HG03025 (cell line): Measurements from ENCODE around the gene ZDHHC11B.
"Not testable (repeated sequence)": the region's sequence is repeated elsewhere in the genome, so short reads cannot be mapped to it uniquely, and the experiment has no call there.

Source experiments
- ATAC-seq: cut with Tn5 transposase; IDR thresholded peaks from one replicate; pipeline ENCODE4 v1.9.1; 2021; ENCODE audit warnings: mild to moderate bottlenecking, moderate library complexity; ENCODE audit not compliant: unreplicated experiment, low FRiP score

ZDHHC11B gene

GRCh38 chr5:770585-770984 lies 13.9 kb downstream of the ZDHHC11B start:
- not testable (repeated sequence) for ATAC-seq

DNA sequence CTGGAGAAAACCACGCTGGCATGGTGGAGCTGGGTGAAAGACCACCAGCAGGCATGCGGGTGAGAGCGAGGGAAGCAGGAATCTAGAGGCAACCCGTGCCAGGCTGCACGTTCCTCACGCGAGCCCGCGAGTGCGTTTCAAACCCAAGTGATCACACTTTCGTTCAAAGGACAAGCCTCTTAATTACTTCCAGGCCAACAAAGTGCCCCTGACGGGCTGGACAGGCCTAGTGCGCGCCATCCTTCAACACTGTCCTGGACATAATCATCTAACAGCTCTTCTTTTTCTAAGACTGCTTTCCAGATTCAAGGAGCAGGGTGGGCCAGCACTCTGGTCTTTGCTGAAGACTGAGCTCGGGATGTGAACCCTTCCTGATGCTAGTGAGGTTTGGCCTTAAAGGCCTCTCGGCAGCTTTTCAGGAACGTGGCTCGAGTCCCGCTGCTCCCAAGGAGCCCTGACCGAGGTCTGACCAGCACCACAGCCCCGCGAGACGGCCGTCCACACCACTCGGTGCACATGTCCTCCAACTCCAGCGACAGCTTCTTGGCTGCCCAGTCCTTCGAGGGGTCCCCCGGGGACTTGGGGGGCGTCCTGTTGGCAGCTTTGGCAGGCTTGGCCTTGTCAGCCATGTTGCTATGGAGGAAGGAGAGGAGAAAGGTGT lies 14.9 kb downstream of the ZDHHC11B start:
- not testable (repeated sequence) for ATAC-seq

DNA sequence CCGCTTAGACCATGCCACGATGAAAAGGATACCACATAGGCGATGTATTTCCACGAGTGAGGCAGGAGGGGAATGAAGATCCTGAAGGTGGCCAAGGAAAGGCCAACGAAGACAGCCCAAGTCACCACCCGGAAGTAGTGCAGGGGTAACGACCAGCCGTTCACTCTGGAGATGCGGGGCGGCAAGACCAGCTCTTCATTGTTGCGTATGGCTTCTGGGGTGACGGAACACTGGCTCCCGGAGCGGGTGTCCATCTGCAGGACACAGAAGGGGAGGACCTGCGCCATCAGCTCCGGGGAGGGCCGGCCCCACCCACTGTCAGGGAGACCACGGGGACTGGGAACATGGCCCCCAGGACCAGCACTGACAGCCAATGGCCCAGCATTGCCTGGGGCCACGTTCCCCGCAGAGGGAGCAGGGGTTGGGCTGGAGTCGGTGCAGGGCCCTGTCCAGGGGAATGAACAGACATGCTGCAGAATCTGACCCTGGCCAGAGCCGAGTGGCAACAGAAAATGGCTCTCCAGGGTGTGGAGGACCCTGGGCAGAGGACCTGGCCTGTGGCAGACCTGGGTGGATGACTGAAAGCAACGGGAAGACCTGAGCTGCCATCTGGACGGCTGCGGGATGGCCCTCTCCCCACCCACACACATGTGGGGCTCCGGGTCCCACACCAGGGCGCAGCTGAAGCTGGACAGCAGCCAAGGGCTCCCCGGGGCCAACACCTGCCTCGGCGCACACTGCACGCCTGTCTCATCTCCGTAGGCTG lies 17.7 kb downstream of the ZDHHC11B start:
- ATAC-seq = no peak

GRCh38 chr5:765948-766631 lies 18.4 kb downstream of the ZDHHC11B start:
- no peak for ATAC-seq

DNA sequence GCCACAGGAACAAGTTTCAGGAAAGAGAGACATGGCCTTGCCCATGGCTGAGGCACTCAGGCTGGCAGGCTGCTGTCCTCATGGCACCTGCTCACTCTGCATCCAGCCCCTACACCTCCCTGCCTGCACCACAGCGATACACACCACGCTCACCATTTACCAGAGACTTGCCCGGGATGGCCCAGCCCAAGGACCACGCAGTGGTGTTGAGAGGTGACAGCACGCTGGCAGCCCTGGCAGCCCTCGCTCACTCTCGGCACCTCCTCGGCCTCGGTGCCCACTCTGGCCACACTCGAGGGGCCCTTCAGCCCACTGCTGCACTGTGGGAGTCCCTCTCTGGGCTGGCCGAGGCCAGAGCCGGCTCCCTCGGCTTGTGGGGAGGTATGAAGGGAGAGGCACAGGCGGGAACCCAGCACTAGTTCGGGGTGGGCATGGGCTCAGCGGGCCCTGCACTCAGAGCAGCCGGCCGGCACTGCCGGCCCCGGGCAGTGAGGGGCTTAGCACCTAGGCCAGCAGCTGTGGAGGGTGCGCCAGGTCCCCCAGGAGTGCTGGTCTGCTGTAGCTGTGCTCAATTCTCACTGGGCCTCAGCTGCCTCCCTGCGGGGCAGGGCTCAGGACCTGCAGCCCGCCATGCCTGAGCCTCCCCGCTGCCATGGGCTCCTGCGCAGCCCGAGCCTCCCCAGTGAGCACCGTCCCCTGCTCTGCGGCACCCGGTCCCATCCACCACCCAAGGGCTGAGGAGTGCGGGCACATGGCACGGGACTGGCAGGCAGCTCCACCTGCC lies 20.3 kb downstream of the ZDHHC11B start:
- ATAC-seq = no peak

GRCh38 chr5:763397-763796 lies 21.1 kb downstream of the ZDHHC11B start:
- no peak for ATAC-seq

- ATAC-seq = not testable (repeated sequence)
Measured at GRCh38 chr5:762996-763395, 21.5 kb downstream of the ZDHHC11B start.

GRCh38 chr5:761854-762710 lies 22.4 kb downstream of the ZDHHC11B start:
- ATAC-seq = no peak

DNA sequence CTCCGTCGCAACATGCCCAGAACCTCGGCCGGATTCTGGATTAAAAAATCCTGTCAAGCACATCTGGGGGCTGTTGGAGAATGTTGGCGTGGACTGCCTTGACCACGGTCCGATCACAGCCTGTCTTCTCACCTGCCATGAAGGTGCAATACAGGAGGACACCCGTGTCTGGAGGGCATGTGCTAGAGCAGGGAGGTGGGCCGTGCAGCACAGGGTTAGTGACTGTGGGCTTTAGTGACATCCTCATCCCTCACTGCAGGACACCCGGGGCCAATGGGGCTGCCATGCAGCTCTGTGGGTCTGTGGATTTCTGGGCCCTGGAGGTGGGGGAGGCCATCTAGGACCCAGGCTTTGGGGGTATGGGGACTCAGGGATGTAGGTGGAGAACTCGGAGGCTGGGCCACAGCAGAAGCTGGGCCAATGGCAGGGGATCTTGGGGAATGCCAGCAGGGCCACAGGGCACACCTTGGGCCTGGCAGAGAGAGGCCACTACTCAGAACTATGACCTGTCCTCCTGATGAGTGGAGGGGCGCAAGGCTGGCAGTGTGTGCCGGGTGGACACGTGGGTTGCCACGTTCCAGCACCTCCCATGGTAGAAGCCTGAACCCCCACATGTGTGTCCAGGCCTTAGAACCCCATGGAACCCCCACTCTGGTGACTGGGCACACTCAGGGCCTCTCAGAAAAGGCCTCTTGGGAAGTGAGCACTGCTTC lies 23.3 kb downstream of the ZDHHC11B start:
- ATAC-seq = no peak

- ATAC-seq = no peak
Measured at GRCh38 chr5:760363-761058, 24.0 kb downstream of the ZDHHC11B start.

DNA sequence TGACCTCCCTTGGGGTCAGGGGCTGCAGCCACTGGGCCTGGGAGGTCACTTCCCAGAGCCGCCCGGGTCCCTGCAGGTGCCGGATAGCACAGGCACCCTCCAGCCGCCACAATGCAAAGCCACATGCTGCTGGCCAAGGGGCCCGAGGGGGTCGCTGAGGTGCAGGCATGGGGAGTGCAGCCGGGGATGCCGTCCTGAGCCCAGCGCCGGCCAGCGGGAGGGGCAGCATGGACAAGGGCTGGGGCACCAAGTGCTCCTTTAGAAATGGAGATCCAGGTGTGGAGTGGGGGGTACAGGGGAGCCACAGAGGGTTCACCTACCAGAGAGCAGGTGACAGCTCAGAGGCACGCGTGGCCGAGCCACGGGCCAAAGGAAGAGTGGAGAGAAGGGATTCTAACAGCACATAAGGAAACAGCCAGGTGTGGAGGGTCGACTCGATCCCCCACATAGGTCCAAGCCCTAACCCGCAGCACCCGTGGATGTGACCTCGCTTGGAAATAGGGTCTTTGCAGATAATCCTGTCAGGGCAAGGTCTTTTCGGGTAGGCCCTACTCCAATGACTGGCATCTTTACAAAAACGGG lies 24.7 kb downstream of the ZDHHC11B start:
- ATAC-seq = no peak

DNA sequence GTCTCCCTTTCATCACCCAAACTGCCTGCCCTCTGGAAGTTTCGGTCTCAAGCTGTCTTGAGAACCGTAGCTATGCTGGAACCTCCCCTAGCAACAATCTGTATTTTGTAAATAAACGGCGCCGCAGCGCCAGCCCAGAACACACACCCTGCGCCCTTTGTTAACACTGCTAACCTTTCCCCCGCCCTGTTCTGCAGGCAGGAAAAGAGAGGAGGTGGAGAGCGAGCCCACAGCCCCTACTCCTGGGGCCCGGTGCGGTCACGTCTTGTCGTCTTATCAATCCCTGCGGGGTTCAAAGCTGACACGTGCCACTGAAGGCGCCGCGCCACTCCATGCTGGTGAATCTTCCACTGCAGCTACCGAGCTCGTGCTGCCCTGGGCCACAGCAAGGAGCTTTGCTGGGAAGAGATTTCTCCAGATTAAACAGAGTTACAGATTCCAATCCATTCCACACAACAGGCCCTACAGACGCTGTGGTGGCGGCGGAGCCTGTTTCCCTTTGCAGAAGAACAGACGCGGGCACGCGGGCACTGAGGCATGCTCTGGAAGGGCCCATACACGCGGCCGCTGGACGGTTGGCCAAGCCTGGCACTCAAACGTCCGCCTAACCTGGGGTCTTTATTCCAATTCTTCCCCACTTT lies 25.3 kb downstream of the ZDHHC11B start:
- no peak for ATAC-seq

DNA sequence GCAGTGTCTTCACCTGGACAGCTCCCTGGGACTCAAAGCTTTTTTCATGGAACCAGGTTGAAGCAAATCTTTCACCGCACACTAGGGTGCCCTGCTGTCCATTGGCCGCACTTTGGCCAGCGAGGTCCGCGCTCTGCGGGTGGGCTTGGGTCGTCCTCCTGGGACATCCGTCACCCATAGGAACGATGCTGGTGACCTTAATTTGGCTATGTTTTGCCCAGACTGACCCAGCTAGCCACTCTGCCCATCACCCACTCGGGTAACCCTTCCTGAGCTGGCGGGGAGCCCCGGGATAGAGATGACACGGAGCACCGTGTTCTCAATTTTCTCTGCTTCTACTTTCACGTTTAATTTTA lies 25.9 kb downstream of the ZDHHC11B start:
- no peak for ATAC-seq

DNA sequence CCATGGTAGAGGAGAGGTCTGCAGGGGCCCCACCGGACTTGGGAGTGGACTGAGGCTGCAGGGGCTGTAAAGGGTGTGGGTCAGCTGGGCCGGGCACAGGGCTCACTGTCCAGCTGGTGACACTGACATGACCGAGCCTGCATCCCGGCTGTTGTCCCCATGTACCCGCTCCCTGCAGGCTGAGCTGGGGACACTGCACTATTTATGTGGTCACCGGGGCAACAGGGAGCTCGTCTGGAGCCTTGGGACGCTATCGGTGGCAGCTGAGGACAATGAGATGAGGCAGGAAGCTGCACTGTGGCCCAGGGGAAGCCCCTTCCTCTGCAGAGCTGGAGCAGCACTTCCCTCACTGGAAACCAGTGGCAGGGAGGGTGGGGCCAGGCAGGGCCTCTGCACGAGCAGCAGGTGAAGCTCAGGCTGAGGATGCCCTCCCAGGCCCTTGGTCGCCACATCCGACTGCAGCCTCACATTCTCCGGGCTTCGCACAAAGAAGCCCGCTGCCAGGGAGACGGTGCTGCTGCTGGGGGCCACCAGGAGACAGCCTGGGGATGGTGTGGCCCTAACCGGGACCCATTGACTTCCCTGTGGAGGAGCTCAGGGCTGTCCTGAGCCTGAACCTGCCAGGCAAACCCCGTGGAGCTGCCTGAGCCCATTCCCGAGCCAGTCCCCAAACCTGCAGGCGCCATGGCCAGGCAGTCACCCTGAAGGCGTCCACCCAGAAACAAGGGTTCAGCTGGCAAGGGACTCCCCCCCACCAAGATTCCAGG lies 26.4 kb downstream of the ZDHHC11B start:
- no peak for ATAC-seq

- no peak for ATAC-seq
Measured at GRCh38 chr5:757346-757930, 27.1 kb downstream of the ZDHHC11B start.

DNA sequence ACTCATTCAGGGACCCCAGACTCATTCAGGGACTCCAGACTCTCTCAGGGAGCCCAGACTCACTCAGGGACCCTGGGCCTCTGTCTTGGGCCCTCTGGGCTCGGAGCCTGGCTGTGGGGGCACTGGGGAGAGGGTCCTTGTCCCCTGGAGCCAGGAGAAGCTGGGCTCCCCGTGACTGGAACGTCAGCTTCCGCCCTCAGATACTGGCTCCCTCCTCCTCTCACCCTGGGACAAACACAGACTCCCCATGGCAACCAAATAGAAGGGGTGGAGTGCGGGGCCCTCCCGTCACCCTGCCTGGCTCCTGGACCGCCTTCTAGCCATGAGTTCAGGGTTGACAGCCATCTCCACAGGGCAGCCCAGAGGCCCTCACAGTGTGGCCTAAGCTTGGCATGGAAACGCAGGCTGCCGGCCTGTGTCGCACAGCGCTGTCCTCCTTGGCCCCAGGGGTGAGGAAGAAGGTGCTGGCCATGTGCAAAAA lies 27.6 kb downstream of the ZDHHC11B start:
- no peak for ATAC-seq

DNA sequence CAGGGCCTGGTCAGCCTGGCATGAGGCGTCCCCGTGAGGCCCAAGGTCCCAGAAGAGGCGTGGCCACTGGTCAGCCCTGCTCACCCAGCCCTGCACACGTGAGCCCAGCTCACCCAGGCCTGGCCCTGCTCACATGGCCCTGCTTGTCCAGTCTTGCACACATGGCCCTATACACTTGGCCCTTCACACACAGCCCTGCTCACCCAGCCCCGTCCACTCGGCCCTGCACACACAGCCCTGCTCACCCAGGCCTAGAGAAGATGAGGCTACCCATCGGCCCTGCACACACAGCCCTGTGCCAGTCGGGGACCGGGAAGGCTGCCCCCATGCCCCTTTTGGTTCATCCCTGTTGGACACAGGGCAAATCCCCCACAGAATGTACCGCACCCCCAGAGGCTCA lies 28.4 kb downstream of the ZDHHC11B start:
- no peak for ATAC-seq
